H1 (cell line): Measurements from ENCODE around the gene TNIP1. TPM values are rescaled to one million over a fixed set of nuclear protein-coding genes. Genes with fewer than 3 reads are reported as not detected.

Experiments
- CTCF ChIA-PET: fragments of 300-600 bp; sonication (Branson Sonifier 250); formaldehyde crosslinking; loops from one replicate; lab custom pipeline; 2021; ENCODE audit not compliant: partially characterized antibody; lab: Charles Lee
- POLR2A ChIA-PET: fragments of 300-600 bp; sonication (Branson Sonifier 250); formaldehyde crosslinking; loops from one replicate; lab custom pipeline; 2021; ENCODE audit warnings: inconsistent platforms; ENCODE audit not compliant: partially characterized antibody; lab: Charles Lee
- DNase-seq, 2 experiments: peaks; one replicate each; pipeline versions ENCODE4 v3.0.0 to v3.0.0-alpha.2; 2010 to 2022; ENCODE audit warnings: low spot score in 2 of 2, low read depth in 1 of 2, mixed read lengths in 1 of 2
- FAIRE-seq: peaks from 2 replicates; lab custom pipeline; 2011; peaks lifted over from hg19 to GRCh38; lab: Jason Lieb, UNC
- H2AFZ ChIP-seq: 2 replicates; pipeline ENCODE4 v1.8.1; 2012; ENCODE audit warnings: low read length, inconsistent platforms
- H2AK5ac ChIP-seq: 2 replicates; pipeline ENCODE4 v1.6.1; 2013; ENCODE audit warnings: low read depth, low read length
- H2BK120ac ChIP-seq: replicated peaks from 2 replicates; pipeline ENCODE3; 2013; ENCODE audit warnings: low read depth, low read length, inconsistent platforms
- H2BK12ac ChIP-seq: 2 replicates; pipeline ENCODE4 v1.6.1; 2013; ENCODE audit warnings: low read depth, low read length
- H2BK15ac ChIP-seq: 2 replicates; pipeline ENCODE4 v1.6.1; 2013; ENCODE audit warnings: low read length
- H2BK20ac ChIP-seq: 2 replicates; pipeline ENCODE4 v1.6.1; 2013; ENCODE audit warnings: low read length
- H2BK5ac ChIP-seq: 2 replicates; pipeline ENCODE4 v1.6.1; 2013; ENCODE audit warnings: low read depth, low read length
- H3K14ac ChIP-seq: 2 replicates; pipeline ENCODE4 v1.6.1; 2013; ENCODE audit warnings: inconsistent platforms; ENCODE audit not compliant: insufficient read length
- H3K18ac ChIP-seq: 2 replicates; pipeline ENCODE4 v1.6.1; 2013; ENCODE audit warnings: low read length; ENCODE audit errors: extremely low read depth
- H3K23ac ChIP-seq: 2 replicates; pipeline ENCODE4 v1.6.1; 2013; ENCODE audit warnings: inconsistent platforms; ENCODE audit not compliant: insufficient read length
- H3K23me2 ChIP-seq: 2 replicates; pipeline ENCODE4 v1.6.1; 2013; ENCODE audit warnings: low read depth, low read length
- H3K27ac ChIP-seq: 2 replicates; pipeline ENCODE4 v1.6.1; 2011; ENCODE audit warnings: low read depth, low read length, inconsistent platforms
- H3K27me3 ChIP-seq, 4 experiments: replicated peaks in 1 of 4; 1 replicate in 1 of 4; 2 replicates in 3 of 4; pipeline versions ENCODE4 v1.6.1 to v1.8.1; 2011 to 2013; ENCODE audit warnings: low read length in 3 of 4, mild to moderate bottlenecking in 3 of 4, inconsistent platforms in 2 of 4, mixed read lengths in 2 of 4, moderate library complexity in 1 of 4; ENCODE audit not compliant: control insufficient read depth in 3 of 4, insufficient read depth in 3 of 4; ENCODE audit errors: extremely low read depth in 1 of 4
- H3K36me3 ChIP-seq, 4 experiments: 2 replicates each; pipeline versions ENCODE4 v1.6.1 to v1.8.1; 2011 to 2013; ENCODE audit warnings: mild to moderate bottlenecking in 4 of 4, low read length in 3 of 4, moderate library complexity in 2 of 4, control low read depth in 1 of 4, inconsistent platforms in 1 of 4; ENCODE audit not compliant: insufficient read depth in 4 of 4, control insufficient read depth in 2 of 4
- H3K4ac ChIP-seq: replicated peaks from 2 replicates; pipeline ENCODE3; 2013; ENCODE audit warnings: low read length, low read depth, mixed read lengths, inconsistent platforms; ENCODE audit not compliant: insufficient read length
- H3K4me1 ChIP-seq, 4 experiments: replicated peaks in 1 of 4; 1 replicate in 1 of 4; 2 replicates in 3 of 4; pipeline versions ENCODE4 v1.6.1 to v1.8.1; 2011 to 2013; ENCODE audit warnings: low read length in 3 of 4, inconsistent platforms in 2 of 4, mixed read lengths in 1 of 4; ENCODE audit not compliant: insufficient read depth in 4 of 4, control insufficient read depth in 3 of 4
- H3K4me2 ChIP-seq, 2 experiments: 2 replicates each; pipeline versions ENCODE4 v1.6.1 to v1.8.1; 2011 to 2013; ENCODE audit warnings: low read depth in 2 of 2, low read length in 2 of 2, control low read depth in 1 of 2, inconsistent platforms in 1 of 2, mild to moderate bottlenecking in 1 of 2; ENCODE audit not compliant: insufficient read depth in 1 of 2
- H3K4me3 ChIP-seq, 4 experiments: fragments of 200-600, 300-600 bp in 1 of 4; sonication (generic), shearing (Covaris generic), sonication (Bioruptor Twin) in 1 of 4; 2 replicates each; pipeline versions ENCODE4 v1.5.1 to v1.8.1; 2011 to 2016; ENCODE audit warnings: low read length in 4 of 4, low read depth in 3 of 4, control low read depth in 2 of 4, inconsistent platforms in 2 of 4, mild to moderate bottlenecking in 2 of 4, mixed read lengths in 1 of 4, moderate library complexity in 1 of 4; ENCODE audit not compliant: insufficient read depth in 2 of 4; ENCODE audit errors: extremely low read depth in 1 of 4
- H3K56ac ChIP-seq: replicated peaks from 2 replicates; pipeline ENCODE3; 2013; ENCODE audit warnings: low read depth, mild to moderate bottlenecking, mixed read lengths, low read length, inconsistent platforms; ENCODE audit not compliant: insufficient read length
- H3K79me1 ChIP-seq: 2 replicates; pipeline ENCODE4 v1.6.1; 2013; ENCODE audit warnings: low read depth, low read length, control low read depth
- H3K79me2 ChIP-seq, 2 experiments: 2 replicates each; pipeline versions ENCODE4 v1.6.1 to v1.8.1; 2012 to 2013; ENCODE audit warnings: low read length in 2 of 2, mild to moderate bottlenecking in 2 of 2, inconsistent platforms in 1 of 2; ENCODE audit not compliant: insufficient read depth in 2 of 2, control insufficient read depth in 1 of 2
- H3K9ac ChIP-seq, 4 experiments: replicated peaks in 1 of 4; 1 replicate in 1 of 4; 2 replicates in 3 of 4; pipeline versions ENCODE4 v1.6.1 to v1.8.1; 2011 to 2013; ENCODE audit warnings: low read depth in 3 of 4, low read length in 3 of 4, control low read depth in 2 of 4, mild to moderate bottlenecking in 2 of 4, moderate library complexity in 2 of 4, inconsistent platforms in 1 of 4; ENCODE audit errors: extremely low read depth in 1 of 4
- H3K9me3 ChIP-seq, 2 experiments: 2 replicates each; pipeline versions ENCODE4 v1.6.1 to v1.8.1; 2012 to 2013; ENCODE audit warnings: mild to moderate bottlenecking in 2 of 2, moderate library complexity in 2 of 2, control low read depth in 1 of 2, inconsistent platforms in 1 of 2, low read depth in 1 of 2, low read length in 1 of 2, mixed read lengths in 1 of 2; ENCODE audit not compliant: insufficient read depth in 2 of 2
- H4K20me1 ChIP-seq, 2 experiments: replicated peaks in 1 of 2; 2 replicates each; pipeline versions ENCODE3 to v1.8.1; 2011 to 2013; ENCODE audit warnings: inconsistent platforms in 2 of 2, low read length in 2 of 2, mild to moderate bottlenecking in 1 of 2; ENCODE audit not compliant: insufficient read depth in 2 of 2, control insufficient read depth in 1 of 2
- H4K5ac ChIP-seq: 2 replicates; pipeline ENCODE4 v1.6.1; 2013; ENCODE audit warnings: low read length, low read depth, mixed read lengths, inconsistent platforms; ENCODE audit not compliant: insufficient read length
- H4K8ac ChIP-seq: 2 replicates; pipeline ENCODE4 v1.8.0; 2013; ENCODE audit warnings: mild to moderate bottlenecking, moderate library complexity, low read length, inconsistent platforms; ENCODE audit not compliant: insufficient read depth; ENCODE audit errors: extremely low read depth
- H4K91ac ChIP-seq: replicated peaks from 2 replicates; pipeline ENCODE3; 2013; ENCODE audit warnings: low read length, mixed read lengths, inconsistent platforms; ENCODE audit not compliant: insufficient read length
- BCL11A ChIP-seq, 2 experiments: IDR thresholded peaks; one replicate each; pipeline ENCODE4 v1.6.1; 2011; ENCODE audit warnings: low read depth in 2 of 2, low read length in 2 of 2, mild to moderate bottlenecking in 2 of 2
- CTCF ChIP-seq, 3 experiments: IDR thresholded peaks; 1 replicate in 2 of 3; 2 replicates in 1 of 3; pipeline versions ENCODE4 v1.5.1 to v1.6.1; 2011; ENCODE audit warnings: low read length in 3 of 3, mild to moderate bottlenecking in 3 of 3, inconsistent platforms in 2 of 3, low read depth in 1 of 3, moderate library complexity in 1 of 3; ENCODE audit not compliant: insufficient read depth in 1 of 3; ENCODE audit errors: control extremely low read depth in 1 of 3
- POU5F1 ChIP-seq: IDR thresholded peaks from 2 replicates; pipeline ENCODE4 v1.6.1; 2011; ENCODE audit warnings: low read depth, mild to moderate bottlenecking, low read length, moderate library complexity
- WGBS, 2 experiments: shearing (Covaris generic) in 1 of 2; methylation state at CpG; one replicate each; pipeline versions ENCODE4 v1.1.6 to v1.1.7; 2013 to 2015; ENCODE audit warnings: low lambda C conversion rate in 2 of 2, mixed read lengths in 2 of 2, inconsistent platforms in 1 of 2, low coverage in 1 of 2, missing lambda C conversion rate in 1 of 2; ENCODE audit not compliant: insufficient replicate concordance in 2 of 2, insufficient coverage in 1 of 2, insufficient read length in 1 of 2; ENCODE audit errors: extremely low coverage in 1 of 2, missing lambda C conversion rate in 1 of 2; 5-methylcytosine and 5-hydroxymethylcytosine counted together
- polyA plus RNA-seq, 7 experiments: library from polyadenylated mRNA; depleted of rRNA in 3 of 7; stranded (reverse) in 5 of 7; unstranded in 2 of 7; fragments of >200 nt in 5 of 7; fragments of 200-250 nt in 2 of 7; gene quantifications; 1 replicate in 5 of 7; 2 replicates in 1 of 7; 4 replicates in 1 of 7; pipeline versions ENCODE4 v1.2.1 to v1.2.3, GENCODE V29; 2011 to 2013; ENCODE audit warnings: missing spikeins in 2 of 7, mixed read lengths in 2 of 7
- total RNA-seq: library from RNA; stranded (reverse); fragmentation: NEBNext Ultra II Directional; extraction: Animal tissue kit (Norgen Biotek cat#: 25700); gene quantifications from 2 replicates; pipeline ENCODE4 v1.2.1, GENCODE V29; 2021

The TNIP1 gene
- total and polyA plus RNA-seq, 2 of the 8 experiments (the other 6 are each of a cell fraction or from before 2014, with no cell fraction given), result 14.2 to 31.9 TPM

GRCh38 chr5:151054709-151055108 is 26.1 kb downstream of the TNIP1 start:
- Histone ChIP-seq H3K56ac (no peak overlapping the region), H3K23me2 (no peaks in the 10 kb centered on the region), H4K91ac (no peak overlapping the region), H4K5ac (no peak overlapping the region), H3K18ac (no peak overlapping the region), H3K4me3 (no peak overlapping the region), H3K23ac (no peak overlapping the region), H4K20me1 (peaks cover 2 to 8% of the 10 kb centered on the region in 2 experiments), H3K79me1 (no peaks in the 10 kb centered on the region), H2BK12ac (no peak overlapping the region), H2AK5ac (no peak overlapping the region)
- WGBS, 2 experiments, result 79% methylated on average over 3 of the region's 3 CpGs; no CpG with 5 or more reads in 1 of the 2 experiments
- TF ChIP-seq POU5F1 (no peak), CTCF (IDR thresholded peaks at IDR 0.05; ENCODE audit: control extremely low read depth in 1 of 3, insufficient read depth in 1 of 3, low read depth in 1 of 3, low read length in 3 of 3) (no peak), BCL11A (IDR thresholded peaks at IDR 0.05; ENCODE audit: low read depth in 2 of 2, low read length in 2 of 2) (no peak)
- TF ChIP-seq, all 59 proteins: peak for 0
- no peaks in the 10 kb centered on the region for H3K4me1 ChIP-seq
- H4K8ac ChIP-seq, result no peak overlapping the region
- no peak overlapping the region for H2BK120ac ChIP-seq
- no peak overlapping the region for H3K27ac ChIP-seq
- H3K4ac ChIP-seq, result no peak overlapping the region
- H2AFZ ChIP-seq, result no peak overlapping the region
- H2BK5ac ChIP-seq, result no peak overlapping the region
- FAIRE-seq (no peak), DNase-seq (no peak)
- ChIA-PET CTCF (interaction anchor here (4.6 to 14.2 kb wide), 6 partner anchors 16 to 113 kb away, joined by 42 to 777 read pairs (median 160); partner anchors contain the start of gene TNIP1), POLR2A (no interaction called here)
- H2BK20ac ChIP-seq, result no peak overlapping the region
- H3K27me3 ChIP-seq, result no peaks in the 10 kb centered on the region
- H3K14ac ChIP-seq, result no peak overlapping the region
- H3K9ac ChIP-seq, result no peak overlapping the region
- H3K79me2 ChIP-seq, result no peaks in the 10 kb centered on the region
- peaks cover 0 to 4% (median 0%) of the 10 kb centered on the region in 4 experiments; a peak in 2 of 8 replicates for H3K36me3 ChIP-seq
- no peak overlapping the region for H3K4me2 ChIP-seq
- H2BK15ac ChIP-seq, result no peak overlapping the region
- peaks cover 0 to under 1% of the 10 kb centered on the region in 2 experiments; a peak in 1 of 4 replicates for H3K9me3 ChIP-seq
